ENCODE data around the gene HNRNPM. TPM values are rescaled to one million over a fixed set of nuclear protein-coding genes. Genes with fewer than 3 reads are reported as not detected.

Gene HNRNPM
- total RNA-seq, 1 donor from 2014 or later = 320 TPM

GRCh38 chr19:8477889-8478288, 33.1 kb downstream of the HNRNPM start:
- no peak for DNase-seq (ENCODE audit: low spot score, unreplicated experiment)
- Mint-ChIP-seq H3K4me1 (ENCODE audit: low read depth) (peaks cover 6% of the 10 kb centered on the region), H3K4me3 (ENCODE audit: low read depth) (no peak overlapping the region), H3K27me3 (no peaks in the 10 kb centered on the region), H3K9me3 (ENCODE audit: low read depth) (no peaks in the 10 kb centered on the region), H3K27ac (peak overlapping the region; percentile 30), H3K36me3 (ENCODE audit: insufficient read depth) (peaks cover 27% of the 10 kb centered on the region)
- no peak for TF ChIP-seq CTCF (IDR thresholded peaks at IDR 0.05; ENCODE audit: unreplicated experiment)

- Mint-ChIP-seq H3K27me3 (no peaks in the 10 kb centered on the region), H3K4me3 (ENCODE audit: low read depth) (no peak overlapping the region), H3K36me3 (ENCODE audit: insufficient read depth) (peaks cover 26% of the 10 kb centered on the region), H3K9me3 (ENCODE audit: low read depth) (no peaks in the 10 kb centered on the region), H3K27ac (no peak overlapping the region), H3K4me1 (ENCODE audit: low read depth) (peaks cover 6% of the 10 kb centered on the region)
- no peak for DNase-seq (ENCODE audit: low spot score, unreplicated experiment)
- TF ChIP-seq CTCF (IDR thresholded peaks at IDR 0.05; ENCODE audit: unreplicated experiment) = no peak
Measured at GRCh38 chr19:8478598-8478997, 33.8 kb downstream of the HNRNPM start.

GRCh38 chr19:8481201-8481600, 36.4 kb downstream of the HNRNPM start:
- Mint-ChIP-seq H3K27ac (peak overlapping the region; percentile 74), H3K4me3 (ENCODE audit: low read depth) (no peak overlapping the region), H3K27me3 (no peaks in the 10 kb centered on the region), H3K4me1 (ENCODE audit: low read depth) (peaks cover 6% of the 10 kb centered on the region), H3K36me3 (ENCODE audit: insufficient read depth) (peaks cover 19% of the 10 kb centered on the region), H3K9me3 (ENCODE audit: low read depth) (no peaks in the 10 kb centered on the region)
- no peak for DNase-seq (ENCODE audit: low spot score, unreplicated experiment)
- TF ChIP-seq CTCF (IDR thresholded peaks at IDR 0.05; ENCODE audit: unreplicated experiment) = no peak

- H3K36me3 Mint-ChIP-seq (ENCODE audit: insufficient read depth) = peaks cover 19% of the 10 kb centered on the region
- no peaks in the 10 kb centered on the region for H3K27me3 Mint-ChIP-seq
- peaks cover 6% of the 10 kb centered on the region for H3K4me1 Mint-ChIP-seq (ENCODE audit: low read depth)
- no peaks in the 10 kb centered on the region for H3K9me3 Mint-ChIP-seq (ENCODE audit: low read depth)
- no peak for TF ChIP-seq CTCF (IDR thresholded peaks at IDR 0.05; ENCODE audit: unreplicated experiment)
- H3K27ac Mint-ChIP-seq = peak overlapping the region; percentile 74
- no peak overlapping the region for H3K4me3 Mint-ChIP-seq (ENCODE audit: low read depth)
- DNase-seq (ENCODE audit: low spot score, unreplicated experiment) = no peak
Measured at GRCh38 chr19:8481616-8482015, 36.8 kb downstream of the HNRNPM start.

GRCh38 chr19:8482696-8483095, 37.9 kb downstream of the HNRNPM start:
- Mint-ChIP-seq H3K27me3 (no peaks in the 10 kb centered on the region), H3K4me1 (ENCODE audit: low read depth) (peaks cover 6% of the 10 kb centered on the region), H3K27ac (peak overlapping the region; percentile 71), H3K4me3 (ENCODE audit: low read depth) (no peak overlapping the region), H3K9me3 (ENCODE audit: low read depth) (no peaks in the 10 kb centered on the region), H3K36me3 (ENCODE audit: insufficient read depth) (peaks cover 24% of the 10 kb centered on the region)
- TF ChIP-seq CTCF (IDR thresholded peaks at IDR 0.05; ENCODE audit: unreplicated experiment) = no peak
- DNase-seq (ENCODE audit: low spot score, unreplicated experiment) = no peak

All from progenitor cell of endocrine pancreas (in vitro differentiated cells).